SK-N-SH (cell line): ENCODE data around the gene MVB12A. TPM values are rescaled to one million over a fixed set of nuclear protein-coding genes. Genes with fewer than 3 reads are reported as not detected.

Source experiments
- CTCF ChIA-PET: fragments of 300-600, 350-600 bp; formaldehyde crosslinking; extraction: SDS; loops from one replicate; lab custom pipeline; 2021; lab: Yijun Ruan, JAX
- POLR2A ChIA-PET: fragments of 350-600 bp; sonication (Branson Sonifier 250); formaldehyde crosslinking; extraction: SDS; loops from one replicate; lab custom pipeline; 2020; ENCODE audit warnings: antibody characterized with exemption, inconsistent platforms; lab: Yijun Ruan, JAX
- DNase-seq: peaks from one replicate; pipeline ENCODE4 v3.0.0; 2012
- H2AFZ ChIP-seq: fragments of 200-600 bp; sonication (generic); 2 replicates; pipeline ENCODE4 v1.8.1; 2016; ENCODE audit warnings: antibody characterized with exemption, mild to moderate bottlenecking, low read depth
- H3F3A ChIP-seq: fragments of 200-600 bp; sonication (generic); replicated peaks from 2 replicates; pipeline ENCODE3; 2016; ENCODE audit warnings: antibody characterized with exemption, mild to moderate bottlenecking; ENCODE audit not compliant: insufficient read depth
- H3K27ac ChIP-seq, 2 experiments: fragments of 200-500 bp in 1 of 2; fragments of 200-600 bp in 1 of 2; sonication (Bioruptor generic) in 1 of 2; sonication (generic), shearing (Covaris generic) in 1 of 2; 2 replicates each; pipeline versions ENCODE4 v1.5.1 to v1.6.1; 2014 to 2016; ENCODE audit warnings: low read depth in 2 of 2, inconsistent platforms in 1 of 2, low read length in 1 of 2, mild to moderate bottlenecking in 1 of 2, mixed read lengths in 1 of 2
- H3K27me3 ChIP-seq: fragments of 200-600 bp; sonication (generic), shearing (Covaris generic); 2 replicates; pipeline ENCODE4 v1.6.1; 2016; ENCODE audit warnings: mixed run types; ENCODE audit not compliant: insufficient read depth
- H3K36me3 ChIP-seq, 2 experiments: fragments of 200-500 bp in 1 of 2; fragments of 200-600 bp in 1 of 2; sonication (Bioruptor generic) in 1 of 2; sonication (generic) in 1 of 2; replicated peaks in 1 of 2; 2 replicates each; pipeline versions ENCODE3 to v1.5.1; 2014 to 2016; ENCODE audit warnings: low read length in 1 of 2, mild to moderate bottlenecking in 1 of 2; ENCODE audit not compliant: insufficient read depth in 2 of 2, control insufficient read depth in 1 of 2
- H3K4me1 ChIP-seq, 2 experiments: fragments of 200-500 bp in 1 of 2; fragments of 200-600 bp in 1 of 2; sonication (Bioruptor generic) in 1 of 2; sonication (generic), shearing (Covaris generic) in 1 of 2; 2 replicates each; pipeline versions ENCODE4 v1.5.1 to v1.6.1; 2014 to 2016; ENCODE audit warnings: low read depth in 1 of 2, low read length in 1 of 2, mixed run types in 1 of 2; ENCODE audit not compliant: insufficient read depth in 2 of 2, control insufficient read depth in 1 of 2
- H3K4me2 ChIP-seq: fragments of 200-600 bp; sonication (generic), shearing (Covaris generic); 2 replicates; pipeline ENCODE4 v1.6.1; 2017; ENCODE audit warnings: mixed run types
- H3K4me3 ChIP-seq, 2 experiments: fragments of 200-500 bp in 1 of 2; fragments of 200-600 bp in 1 of 2; sonication (Bioruptor generic) in 1 of 2; sonication (generic), shearing (Covaris generic) in 1 of 2; 2 replicates each; pipeline versions ENCODE4 v1.5.1 to v1.8.1; 2014 to 2016; ENCODE audit warnings: low read depth in 2 of 2, inconsistent platforms in 1 of 2, low read length in 1 of 2, mild to moderate bottlenecking in 1 of 2, mixed read lengths in 1 of 2, moderate library complexity in 1 of 2
- H3K79me2 ChIP-seq: fragments of 200-600 bp; sonication (generic); 2 replicates; pipeline ENCODE4 v1.8.1; 2017; ENCODE audit warnings: mild to moderate bottlenecking; ENCODE audit not compliant: insufficient read depth
- H3K9ac ChIP-seq: fragments of 200-600 bp; sonication (generic); 2 replicates; pipeline ENCODE4 v1.6.1; 2017; ENCODE audit warnings: mixed run types
- H3K9me2 ChIP-seq: fragments of 200-600 bp; sonication (generic); 2 replicates; pipeline ENCODE4 v1.6.1; 2017; ENCODE audit warnings: mixed run types
- H3K9me3 ChIP-seq: fragments of 200-600 bp; sonication (generic); 2 replicates; pipeline ENCODE4 v1.6.1; 2017; ENCODE audit warnings: mixed run types, mild to moderate bottlenecking, moderate library complexity
- H4K20me1 ChIP-seq: fragments of 200-600 bp; sonication (generic); 2 replicates; pipeline ENCODE4 v1.6.1; 2017; ENCODE audit warnings: mild to moderate bottlenecking, mixed run types; ENCODE audit not compliant: insufficient read depth
- ELF1 ChIP-seq: IDR thresholded peaks from 2 replicates; pipeline ENCODE4 v1.4.0; 2012
- EZH2phosphoT487 ChIP-seq: fragments of 200-600 bp; sonication (generic); IDR thresholded peaks from 2 replicates; pipeline ENCODE4 v1.6.1; 2017; ENCODE audit warnings: low read depth, mixed run types, mild to moderate bottlenecking, antibody characterized with exemption, moderate library complexity, borderline replicate concordance
- FOSL2 ChIP-seq: IDR thresholded peaks from 2 replicates; pipeline ENCODE4 v1.4.0; 2012; ENCODE audit warnings: low read depth, mild to moderate bottlenecking, moderate library complexity, borderline replicate concordance
- FOXJ3 ChIP-seq: sonication (generic); formaldehyde crosslinking; IDR thresholded peaks from 2 replicates; pipeline ENCODE4 v1.5.1; 2020; ENCODE audit warnings: mild to moderate bottlenecking, missing genetic modification reagents
- JUND ChIP-seq: IDR thresholded peaks from 2 replicates; pipeline ENCODE4 v1.4.0; 2012
- MEF2A ChIP-seq: IDR thresholded peaks from 2 replicates; pipeline ENCODE4 v1.4.0; 2012; ENCODE audit warnings: low read depth, borderline replicate concordance
- SIN3A ChIP-seq: IDR thresholded peaks from 2 replicates; pipeline ENCODE4 v1.6.1; 2012; ENCODE audit warnings: low read depth, mild to moderate bottlenecking, low read length, moderate library complexity, borderline replicate concordance
- TCF12 ChIP-seq: IDR thresholded peaks from 2 replicates; pipeline ENCODE4 v1.4.0; 2012
- WGBS: methylation state at CpG from one replicate; pipeline ENCODE4 v1.1.6; 2017; ENCODE audit warnings: low lambda C conversion rate; 5-methylcytosine and 5-hydroxymethylcytosine counted together
- polyA plus RNA-seq, 3 experiments: library from polyadenylated mRNA; depleted of rRNA; stranded (reverse); fragments of >200 nt; gene quantifications; 2 replicates each; pipeline ENCODE4 v1.2.3, GENCODE V29; 2012
- TF ChIP-seq, protein P1 (sequence below): fragments of 200-600 bp; sonication (generic); IDR thresholded peaks from 2 replicates; pipeline ENCODE4 v1.6.1; 2017; ENCODE audit warnings: antibody characterized with exemption, mild to moderate bottlenecking, moderate library complexity
- TF ChIP-seq, protein P2 (sequence below): IDR thresholded peaks from 2 replicates; pipeline ENCODE4 v1.4.0; 2012; ENCODE audit warnings: low read depth, borderline replicate concordance
- TF ChIP-seq, protein P3 (sequence below): IDR thresholded peaks from 2 replicates; pipeline ENCODE4 v1.4.0; 2012; ENCODE audit warnings: low read depth, borderline replicate concordance
- TF ChIP-seq, protein P4 (sequence below): fragments of 150-350 bp; IDR thresholded peaks from 2 replicates; pipeline ENCODE4 v1.6.1; 2016; ENCODE audit warnings: mild to moderate bottlenecking, low read depth, low read length

The MVB12A gene
- polyA plus RNA-seq, 1 of the 3 experiments (the other 2 are of a cell fraction): 63.9 TPM

DNA sequence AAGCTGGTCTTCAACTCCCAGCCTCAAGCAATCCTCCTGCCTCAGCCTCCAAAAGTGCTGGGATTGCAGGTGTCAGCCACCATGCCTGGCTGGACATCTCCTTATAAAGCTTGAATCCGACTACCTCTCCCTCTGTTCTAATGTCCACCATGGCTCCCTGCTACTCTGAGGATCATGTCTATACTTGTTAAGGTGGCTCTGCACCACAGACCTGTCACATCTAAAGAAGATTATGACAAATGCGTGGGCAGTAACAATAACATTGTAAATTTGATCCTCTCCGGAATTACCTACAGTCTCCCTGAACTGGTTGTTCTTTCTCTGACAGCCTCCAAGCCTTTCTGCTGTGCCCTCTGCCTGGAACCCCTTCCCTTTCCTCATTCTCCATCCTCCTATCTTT lies 39.1 kb downstream of the MVB12A start (continued):
- TF ChIP-seq, protein P1, sequence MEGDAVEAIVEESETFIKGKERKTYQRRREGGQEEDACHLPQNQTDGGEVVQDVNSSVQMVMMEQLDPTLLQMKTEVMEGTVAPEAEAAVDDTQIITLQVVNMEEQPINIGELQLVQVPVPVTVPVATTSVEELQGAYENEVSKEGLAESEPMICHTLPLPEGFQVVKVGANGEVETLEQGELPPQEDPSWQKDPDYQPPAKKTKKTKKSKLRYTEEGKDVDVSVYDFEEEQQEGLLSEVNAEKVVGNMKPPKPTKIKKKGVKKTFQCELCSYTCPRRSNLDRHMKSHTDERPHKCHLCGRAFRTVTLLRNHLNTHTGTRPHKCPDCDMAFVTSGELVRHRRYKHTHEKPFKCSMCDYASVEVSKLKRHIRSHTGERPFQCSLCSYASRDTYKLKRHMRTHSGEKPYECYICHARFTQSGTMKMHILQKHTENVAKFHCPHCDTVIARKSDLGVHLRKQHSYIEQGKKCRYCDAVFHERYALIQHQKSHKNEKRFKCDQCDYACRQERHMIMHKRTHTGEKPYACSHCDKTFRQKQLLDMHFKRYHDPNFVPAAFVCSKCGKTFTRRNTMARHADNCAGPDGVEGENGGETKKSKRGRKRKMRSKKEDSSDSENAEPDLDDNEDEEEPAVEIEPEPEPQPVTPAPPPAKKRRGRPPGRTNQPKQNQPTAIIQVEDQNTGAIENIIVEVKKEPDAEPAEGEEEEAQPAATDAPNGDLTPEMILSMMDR: no peak
- no peak for TF ChIP-seq ELF1

DNA sequence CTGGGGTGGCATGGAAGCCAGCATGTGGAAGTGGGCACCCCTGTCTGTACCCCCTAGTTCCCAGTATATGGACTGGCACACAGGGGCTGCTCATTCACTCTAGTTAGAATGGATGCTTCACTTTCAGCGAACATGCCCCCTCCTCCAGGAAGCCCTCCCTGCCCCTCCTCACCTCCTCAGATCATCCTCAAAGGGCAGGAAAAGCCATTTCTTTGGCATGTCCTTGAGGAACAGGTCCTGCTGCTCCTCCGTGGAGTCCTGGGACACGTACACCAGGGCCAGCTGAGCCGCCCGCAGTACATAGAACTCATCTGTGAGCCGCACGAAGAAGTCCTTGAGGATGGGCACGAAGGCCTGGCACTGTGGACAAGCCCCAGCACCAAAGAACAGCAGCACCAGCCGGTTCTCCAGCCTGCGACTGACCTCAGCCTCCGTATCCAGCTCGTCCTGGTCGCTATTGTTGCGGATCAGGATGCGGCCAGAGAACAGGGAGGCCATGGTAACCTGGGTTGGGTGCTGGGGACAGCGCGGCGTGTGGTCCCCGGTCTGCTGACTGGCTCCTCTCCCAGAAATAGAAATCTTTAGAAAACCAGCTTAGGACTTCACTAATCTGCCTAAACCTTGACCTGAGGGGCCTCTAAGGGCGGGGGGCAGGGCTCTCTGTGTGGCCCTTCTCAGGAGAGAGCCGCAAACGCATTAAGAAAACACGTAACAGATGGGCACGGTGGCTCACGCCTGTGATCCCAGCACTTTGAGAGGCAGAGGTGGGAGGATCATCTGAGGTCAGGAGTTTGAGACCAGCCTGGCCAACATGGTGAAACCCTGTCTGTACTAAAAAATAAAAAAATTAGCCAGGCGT lies 40.8 kb downstream of the MVB12A start, which contains the start of gene NXNL1:
TSS of gene NXNL1 (minus strand) at position 555 of the 859 bp plus-strand sequence. CDS start at position 498, 57 bp downstream.
- WGBS: 81% methylated on average over 26 of the region's 26 CpGs
- H2AFZ ChIP-seq: no peak within 1 kb of the TSS
- no peaks in the 10 kb centered on the region for H3K9me2 ChIP-seq
- ChIA-PET CTCF (interaction anchor here (0.6 to 2.6 kb wide), 8 partner anchors 12 to 145 kb away, joined by 3 to 13 read pairs (median 3); partner anchors contain the start of genes CCDC194 and TMEM221), POLR2A (interaction anchor here (0.6 kb wide), 1 partner anchor 128 kb away, joined by 3 read pairs; no protein-coding TSS in a partner anchor)
- H3F3A ChIP-seq: no peaks in the 10 kb centered on the region
- H3K79me2 ChIP-seq: no peaks in the 10 kb centered on the region
- H3K36me3 ChIP-seq: no peaks in the 10 kb centered on the region
- H3K4me2 ChIP-seq: no peak within 1 kb of the TSS
- H3K27ac ChIP-seq: no peak within 1 kb of the TSS
- H3K4me3 ChIP-seq: no peak within 1 kb of the TSS
- no peak within 1 kb of the TSS for H3K9ac ChIP-seq
- no peaks in the 10 kb centered on the region for H4K20me1 ChIP-seq
- H3K27me3 ChIP-seq: peaks cover 26% of the 10 kb centered on the region
- TF ChIP-seq, protein P2, sequence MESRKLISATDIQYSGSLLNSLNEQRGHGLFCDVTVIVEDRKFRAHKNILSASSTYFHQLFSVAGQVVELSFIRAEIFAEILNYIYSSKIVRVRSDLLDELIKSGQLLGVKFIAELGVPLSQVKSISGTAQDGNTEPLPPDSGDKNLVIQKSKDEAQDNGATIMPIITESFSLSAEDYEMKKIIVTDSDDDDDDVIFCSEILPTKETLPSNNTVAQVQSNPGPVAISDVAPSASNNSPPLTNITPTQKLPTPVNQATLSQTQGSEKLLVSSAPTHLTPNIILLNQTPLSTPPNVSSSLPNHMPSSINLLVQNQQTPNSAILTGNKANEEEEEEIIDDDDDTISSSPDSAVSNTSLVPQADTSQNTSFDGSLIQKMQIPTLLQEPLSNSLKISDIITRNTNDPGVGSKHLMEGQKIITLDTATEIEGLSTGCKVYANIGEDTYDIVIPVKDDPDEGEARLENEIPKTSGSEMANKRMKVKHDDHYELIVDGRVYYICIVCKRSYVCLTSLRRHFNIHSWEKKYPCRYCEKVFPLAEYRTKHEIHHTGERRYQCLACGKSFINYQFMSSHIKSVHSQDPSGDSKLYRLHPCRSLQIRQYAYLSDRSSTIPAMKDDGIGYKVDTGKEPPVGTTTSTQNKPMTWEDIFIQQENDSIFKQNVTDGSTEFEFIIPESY: no peak
- TF ChIP-seq, protein P3, sequence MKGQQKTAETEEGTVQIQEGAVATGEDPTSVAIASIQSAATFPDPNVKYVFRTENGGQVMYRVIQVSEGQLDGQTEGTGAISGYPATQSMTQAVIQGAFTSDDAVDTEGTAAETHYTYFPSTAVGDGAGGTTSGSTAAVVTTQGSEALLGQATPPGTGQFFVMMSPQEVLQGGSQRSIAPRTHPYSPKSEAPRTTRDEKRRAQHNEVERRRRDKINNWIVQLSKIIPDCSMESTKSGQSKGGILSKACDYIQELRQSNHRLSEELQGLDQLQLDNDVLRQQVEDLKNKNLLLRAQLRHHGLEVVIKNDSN: no peak
- TF ChIP-seq MEF2A: no peak
- TF ChIP-seq TCF12: no peak
- TF ChIP-seq FOXJ3 (CRISPR knock-in tag): no peak
- TF ChIP-seq SIN3A: no peak
- no peak for TF ChIP-seq EZH2phosphoT487
- TF ChIP-seq, protein P4, sequence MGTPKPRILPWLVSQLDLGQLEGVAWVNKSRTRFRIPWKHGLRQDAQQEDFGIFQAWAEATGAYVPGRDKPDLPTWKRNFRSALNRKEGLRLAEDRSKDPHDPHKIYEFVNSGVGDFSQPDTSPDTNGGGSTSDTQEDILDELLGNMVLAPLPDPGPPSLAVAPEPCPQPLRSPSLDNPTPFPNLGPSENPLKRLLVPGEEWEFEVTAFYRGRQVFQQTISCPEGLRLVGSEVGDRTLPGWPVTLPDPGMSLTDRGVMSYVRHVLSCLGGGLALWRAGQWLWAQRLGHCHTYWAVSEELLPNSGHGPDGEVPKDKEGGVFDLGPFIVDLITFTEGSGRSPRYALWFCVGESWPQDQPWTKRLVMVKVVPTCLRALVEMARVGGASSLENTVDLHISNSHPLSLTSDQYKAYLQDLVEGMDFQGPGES: no peak
- TF ChIP-seq FOSL2: no peak
- TF ChIP-seq JUND: no peak
- no peak for DNase-seq
- H3K4me1 ChIP-seq: no peaks in the 10 kb centered on the region; a peak in 1 of 4 replicates
- H3K9me3 ChIP-seq: no peaks in the 10 kb centered on the region
